CD4-positive, alpha-beta T cell treated with Interleukin-12 subunit alpha and Interleukin-12 subunit beta, for 1 hour (primary cell): ENCODE measurements around the gene USP6NL.
A peak's percentile ranks its signal among the peaks of the same experiment; 100 is the strongest.
"Not testable (repeated sequence)": the region's sequence is repeated elsewhere in the genome, so short reads cannot be mapped to it uniquely, and the experiment has no call there.

Source experiments
- DNase-seq: peaks from one replicate; pipeline ENCODE4 v3.0.0-alpha.2; 2020

USP6NL gene

GRCh38 chr10:11611248-11612020, at the start of gene USP6NL:
TSS of gene USP6NL (minus strand) at chr10:11611650. CDS start at chr10:11597634, 14,016 bp downstream.
- peak; percentile 63 for DNase-seq

DNA sequence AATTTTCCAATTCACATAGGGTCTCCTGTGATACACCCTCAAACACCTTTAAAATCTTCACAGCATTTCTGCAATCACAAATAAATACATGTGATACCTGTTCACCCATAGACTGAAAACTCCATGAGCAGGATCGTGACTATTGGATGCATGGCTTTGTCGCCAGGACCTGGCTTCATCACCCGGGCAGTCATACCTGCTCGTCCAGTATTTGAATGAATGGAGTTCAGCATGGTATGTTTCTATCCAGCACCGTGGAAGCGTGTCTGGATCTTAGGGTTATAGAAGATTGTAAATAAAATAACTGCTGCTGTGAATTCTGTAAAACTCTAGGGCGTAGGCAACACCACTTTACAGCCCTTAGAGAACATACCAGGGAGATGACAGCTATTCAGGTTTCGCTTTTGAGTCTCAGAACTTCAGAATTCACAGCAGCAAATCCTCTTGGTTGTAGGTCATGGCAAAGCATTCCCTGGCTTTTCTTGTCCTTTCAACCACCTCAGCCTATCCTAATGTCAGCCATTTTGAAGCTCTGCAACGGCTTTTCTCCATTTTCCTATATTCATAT, 47.4 kb upstream of the USP6NL start:
- DNase-seq, result no peak

- DNase-seq, result no peak
Observed at GRCh38 chr10:11655836-11656235, 44.4 kb upstream of the USP6NL start.

DNA sequence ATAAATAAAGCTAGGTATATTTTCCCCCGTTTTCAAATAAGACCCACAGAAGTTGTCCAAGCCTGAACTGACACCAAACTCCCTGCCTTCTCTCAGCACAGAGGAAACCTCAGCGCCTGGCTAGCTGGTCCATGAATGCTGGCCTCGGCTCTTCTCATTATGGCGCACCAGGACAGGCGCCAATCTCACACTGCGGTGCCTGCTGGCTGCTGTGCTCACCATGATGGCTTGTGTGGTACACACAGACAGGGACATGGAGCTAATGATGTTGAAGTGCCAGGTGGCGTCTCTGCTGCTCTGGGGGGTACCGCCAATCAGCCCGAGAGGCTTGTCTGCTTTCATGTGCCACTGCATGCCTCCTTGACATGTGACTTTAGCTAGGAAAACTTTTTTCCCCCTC, 43.2 kb upstream of the USP6NL start:
- no peak for DNase-seq

- DNase-seq, result no peak
Observed at GRCh38 chr10:11653758-11654471, 42.5 kb upstream of the USP6NL start.

GRCh38 chr10:11647676-11648075, 36.2 kb upstream of the USP6NL start:
- DNase-seq, result no peak

DNA sequence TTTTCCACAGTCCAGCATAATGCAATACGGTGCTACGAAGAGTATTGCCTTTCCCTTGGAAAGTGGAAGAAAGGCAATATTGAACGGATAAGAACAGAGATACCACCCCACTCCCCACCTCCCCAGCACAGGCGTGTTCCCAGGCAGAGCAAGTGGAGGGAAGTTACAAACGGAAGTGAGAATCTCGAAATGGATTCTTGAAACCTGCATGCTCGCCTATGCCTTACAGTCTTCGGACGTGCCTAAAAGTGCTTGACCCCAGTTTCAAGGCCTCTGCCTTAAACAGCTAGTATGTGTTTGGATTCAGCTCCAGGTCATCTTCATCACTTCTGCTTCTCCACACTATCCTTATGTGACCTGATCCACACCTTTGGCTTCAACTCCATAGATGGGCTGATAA, 35.0 kb upstream of the USP6NL start:
- no peak for DNase-seq

- DNase-seq, result no peak
Observed at GRCh38 chr10:11643039-11643438, 31.6 kb upstream of the USP6NL start.

DNA sequence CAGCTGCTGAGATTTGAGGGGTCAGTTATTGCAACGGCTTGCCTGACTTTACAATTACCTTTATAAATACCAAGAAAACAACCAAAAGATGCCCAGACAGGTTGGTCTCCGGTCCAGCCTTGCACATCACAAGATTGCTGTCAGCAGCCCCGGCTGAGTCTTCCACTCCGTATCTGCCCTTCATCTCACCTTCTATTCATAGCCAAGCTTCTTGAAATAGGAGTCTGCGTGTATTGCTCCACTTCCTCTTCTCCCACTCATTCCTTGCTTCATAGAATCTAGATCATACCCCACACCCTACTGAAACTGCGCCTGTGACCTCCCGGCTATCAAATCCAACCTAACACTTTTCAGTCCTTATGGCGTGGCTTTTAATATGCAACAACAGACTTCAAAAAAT, 31.1 kb upstream of the USP6NL start:
- DNase-seq, result no peak

DNA sequence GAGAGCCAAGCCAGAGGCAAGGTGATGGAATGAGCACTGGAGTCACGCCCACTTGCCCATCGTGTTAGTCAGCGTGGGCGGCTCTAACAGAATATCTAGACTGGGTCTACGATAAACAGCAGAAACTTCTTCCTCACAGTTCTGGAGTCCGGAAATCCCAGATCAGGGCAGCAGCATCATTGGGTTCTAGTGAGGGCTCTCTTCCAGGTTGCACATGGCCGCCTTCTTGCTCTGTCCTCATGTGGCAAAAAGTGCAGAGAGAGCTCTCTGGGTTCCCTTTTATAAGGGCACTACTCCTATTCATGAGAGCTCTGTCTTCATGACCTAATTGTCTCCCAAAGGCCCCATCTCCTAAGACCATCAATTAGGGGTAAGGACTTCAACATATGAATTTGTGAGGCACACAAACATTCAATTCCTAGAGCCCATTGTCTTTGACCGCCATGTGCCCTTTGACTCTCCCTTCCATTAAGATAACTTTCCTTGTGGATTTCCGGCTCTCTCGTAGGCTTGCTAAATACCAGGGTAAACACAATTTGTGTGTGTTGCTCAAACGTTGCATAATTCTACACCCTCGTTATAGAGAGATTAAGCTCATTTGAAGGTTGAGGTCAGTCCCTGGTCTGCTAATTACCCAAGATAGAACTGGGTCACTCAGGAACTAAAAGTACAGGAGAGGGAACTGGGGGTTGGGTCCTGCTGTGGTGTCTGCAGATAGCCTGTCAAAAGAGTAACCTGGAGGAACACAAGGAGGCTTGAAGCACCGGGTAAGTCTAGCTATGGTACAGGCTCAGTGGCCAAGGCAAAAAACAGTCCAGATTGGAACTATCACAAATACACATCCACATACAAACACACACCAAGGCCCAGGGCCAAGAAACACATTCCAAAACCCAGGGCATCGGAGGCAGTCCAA, 28.7 kb upstream of the USP6NL start:
- DNase-seq, result no peak

DNA sequence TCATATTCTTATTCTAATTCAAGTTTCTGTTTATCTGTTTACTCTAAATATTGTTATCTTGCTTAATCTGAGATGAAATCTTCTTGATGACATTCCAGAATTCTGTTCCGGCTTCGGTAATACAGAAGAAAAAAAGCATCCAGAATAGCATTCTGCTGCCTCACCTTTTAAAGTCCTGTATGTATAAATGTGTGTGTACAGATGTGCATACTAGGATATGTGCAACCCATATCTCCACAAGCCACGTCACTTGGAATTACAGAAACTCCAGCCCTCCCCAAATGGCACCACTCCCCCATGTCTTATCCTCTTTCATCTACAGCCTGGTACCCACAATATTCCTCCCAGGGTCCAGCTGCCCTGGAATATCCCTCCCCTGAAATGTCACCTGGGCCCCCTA, 27.9 kb upstream of the USP6NL start:
- no peak for DNase-seq

GRCh38 chr10:11638055-11638698, 26.7 kb upstream of the USP6NL start:
- no peak for DNase-seq

DNA sequence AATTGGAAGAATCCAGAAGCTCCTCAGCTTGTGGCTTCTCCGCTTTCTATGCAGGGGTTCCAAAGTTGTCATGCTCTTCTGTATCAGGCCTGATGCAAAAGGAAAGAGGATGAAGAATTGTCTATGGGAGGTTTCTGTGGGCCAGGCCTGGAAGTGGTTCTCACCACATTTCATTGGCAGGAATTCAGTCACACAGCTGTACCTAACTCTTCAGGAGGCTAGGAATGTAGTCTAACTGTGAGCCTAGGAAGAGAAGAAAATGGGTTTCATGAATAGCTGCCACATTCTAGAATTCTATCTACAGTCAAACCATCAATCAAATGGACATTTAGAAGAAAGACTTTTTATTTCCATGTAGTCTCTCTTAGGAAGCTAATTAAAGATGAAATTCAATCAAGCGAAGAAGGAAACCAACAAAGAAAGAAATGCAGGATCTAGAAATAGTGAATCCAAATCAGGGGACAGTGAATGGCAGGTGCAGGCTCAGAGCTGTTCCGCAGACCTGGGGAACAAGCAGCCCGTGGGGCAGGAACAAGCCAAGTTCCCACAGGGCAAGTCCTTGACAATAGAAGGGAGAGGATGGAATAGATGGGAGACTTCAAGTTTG, 25.4 kb upstream of the USP6NL start:
- no peak for DNase-seq

DNA sequence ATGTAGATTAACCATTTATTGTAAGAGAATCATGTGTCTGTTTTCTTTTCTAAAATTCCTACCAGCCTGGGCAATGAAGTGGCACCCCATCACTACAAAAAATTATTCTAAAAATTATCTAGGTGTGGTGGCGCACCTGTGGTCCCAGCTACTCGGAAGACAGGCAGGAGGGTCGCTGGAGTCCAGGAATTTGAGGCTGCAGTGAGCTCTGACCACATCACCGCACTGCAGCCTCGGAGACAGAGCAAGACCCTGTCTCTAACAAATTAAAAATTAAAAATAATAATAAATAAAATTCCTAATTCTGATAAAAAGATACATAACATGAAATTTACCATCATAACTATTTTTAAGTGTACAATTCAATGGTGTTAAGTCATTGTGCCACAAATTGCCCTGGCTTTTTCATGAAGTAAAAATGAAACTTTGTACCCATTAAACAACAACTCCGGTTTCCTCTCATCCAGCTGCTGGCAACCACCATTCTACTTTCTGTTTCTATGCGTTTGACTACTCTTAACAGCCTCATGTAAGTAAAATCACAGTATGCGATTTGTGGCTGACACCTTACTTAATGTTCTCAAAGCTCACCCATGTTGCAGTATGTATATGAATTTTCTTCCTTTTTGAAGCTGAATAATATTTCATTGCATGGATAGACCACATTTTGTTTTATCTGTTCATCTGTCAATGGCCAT, 20.6 kb upstream of the USP6NL start:
- DNase-seq, result peak; percentile 28

DNA sequence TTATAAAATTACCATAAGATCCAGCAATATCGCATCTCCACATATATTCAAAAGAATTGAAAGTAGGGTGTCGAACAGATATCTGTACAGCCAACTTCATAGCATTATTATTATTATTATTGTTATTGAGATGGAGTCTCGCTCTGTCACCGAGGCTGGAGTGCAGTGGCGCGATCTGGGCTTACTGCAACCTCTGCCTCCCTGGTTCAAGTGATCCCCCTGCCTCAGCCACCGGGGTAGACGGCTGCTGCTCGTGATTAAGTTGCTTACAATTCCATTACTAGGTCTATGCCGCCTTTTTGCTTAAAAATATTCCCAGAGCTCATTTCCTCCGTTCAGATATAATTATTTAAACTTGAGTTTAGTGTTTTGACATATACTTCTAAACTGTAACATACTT, 19.8 kb upstream of the USP6NL start:
- no peak for DNase-seq

GRCh38 chr10:11629731-11630130, 18.3 kb upstream of the USP6NL start:
- DNase-seq, result no peak

- DNase-seq, result not testable (repeated sequence)
Observed at GRCh38 chr10:11627941-11628340, 16.5 kb upstream of the USP6NL start.

DNA sequence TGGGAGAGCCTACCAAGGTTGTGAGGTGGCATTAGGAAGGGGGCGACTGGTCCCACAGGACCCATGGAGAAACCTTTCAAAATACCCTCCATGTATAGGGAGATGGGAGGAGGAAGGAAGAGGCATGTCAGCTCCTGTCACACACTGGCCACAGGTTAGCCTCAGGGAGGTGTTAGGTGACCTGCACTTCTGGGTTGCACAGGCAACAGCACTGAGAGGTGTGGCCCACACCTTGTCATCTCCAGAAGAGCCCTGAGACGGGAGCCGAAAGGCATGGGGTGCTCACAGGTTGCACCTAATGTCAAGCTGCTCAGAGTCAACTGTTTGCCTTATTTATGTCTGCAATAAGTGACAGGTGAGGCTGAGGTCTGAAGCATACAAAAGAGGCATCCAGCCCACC, 14.6 kb upstream of the USP6NL start:
- no peak for DNase-seq

- DNase-seq, result peak; percentile 16
Observed at GRCh38 chr10:11625019-11625735, 13.7 kb upstream of the USP6NL start.

- DNase-seq, result no peak
Observed at GRCh38 chr10:11617233-11617632, 5.8 kb upstream of the USP6NL start.

DNA sequence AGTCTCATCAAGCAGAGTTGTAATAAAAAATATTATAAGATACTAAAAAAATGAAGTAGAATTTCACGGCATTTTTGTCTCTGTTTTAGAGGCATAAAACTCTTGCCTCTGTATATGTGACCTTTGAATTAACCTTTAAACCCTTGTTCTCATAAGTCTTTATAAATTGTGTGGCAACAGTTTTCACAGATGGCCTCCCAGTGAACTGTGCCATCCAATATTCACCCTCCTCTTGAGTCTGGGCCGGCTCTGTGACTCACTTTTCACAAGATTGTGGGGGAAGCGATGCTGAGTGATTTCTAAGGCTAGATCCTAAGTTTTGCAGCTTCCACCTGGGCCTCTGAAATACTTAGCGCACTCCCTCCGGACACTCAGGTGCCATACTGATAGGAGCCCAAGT, 4.6 kb upstream of the USP6NL start:
- no peak for DNase-seq
